Measurements from ENCODE around the gene ZBTB25.
A peak's percentile ranks its signal among the peaks of the same experiment; 100 is the strongest.
"Not testable (repeated sequence)": the region's sequence is repeated elsewhere in the genome, so short reads cannot be mapped to it uniquely, and the experiment has no call there.

The ZBTB25 gene, protein sequence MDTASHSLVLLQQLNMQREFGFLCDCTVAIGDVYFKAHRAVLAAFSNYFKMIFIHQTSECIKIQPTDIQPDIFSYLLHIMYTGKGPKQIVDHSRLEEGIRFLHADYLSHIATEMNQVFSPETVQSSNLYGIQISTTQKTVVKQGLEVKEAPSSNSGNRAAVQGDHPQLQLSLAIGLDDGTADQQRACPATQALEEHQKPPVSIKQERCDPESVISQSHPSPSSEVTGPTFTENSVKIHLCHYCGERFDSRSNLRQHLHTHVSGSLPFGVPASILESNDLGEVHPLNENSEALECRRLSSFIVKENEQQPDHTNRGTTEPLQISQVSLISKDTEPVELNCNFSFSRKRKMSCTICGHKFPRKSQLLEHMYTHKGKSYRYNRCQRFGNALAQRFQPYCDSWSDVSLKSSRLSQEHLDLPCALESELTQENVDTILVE

DNA sequence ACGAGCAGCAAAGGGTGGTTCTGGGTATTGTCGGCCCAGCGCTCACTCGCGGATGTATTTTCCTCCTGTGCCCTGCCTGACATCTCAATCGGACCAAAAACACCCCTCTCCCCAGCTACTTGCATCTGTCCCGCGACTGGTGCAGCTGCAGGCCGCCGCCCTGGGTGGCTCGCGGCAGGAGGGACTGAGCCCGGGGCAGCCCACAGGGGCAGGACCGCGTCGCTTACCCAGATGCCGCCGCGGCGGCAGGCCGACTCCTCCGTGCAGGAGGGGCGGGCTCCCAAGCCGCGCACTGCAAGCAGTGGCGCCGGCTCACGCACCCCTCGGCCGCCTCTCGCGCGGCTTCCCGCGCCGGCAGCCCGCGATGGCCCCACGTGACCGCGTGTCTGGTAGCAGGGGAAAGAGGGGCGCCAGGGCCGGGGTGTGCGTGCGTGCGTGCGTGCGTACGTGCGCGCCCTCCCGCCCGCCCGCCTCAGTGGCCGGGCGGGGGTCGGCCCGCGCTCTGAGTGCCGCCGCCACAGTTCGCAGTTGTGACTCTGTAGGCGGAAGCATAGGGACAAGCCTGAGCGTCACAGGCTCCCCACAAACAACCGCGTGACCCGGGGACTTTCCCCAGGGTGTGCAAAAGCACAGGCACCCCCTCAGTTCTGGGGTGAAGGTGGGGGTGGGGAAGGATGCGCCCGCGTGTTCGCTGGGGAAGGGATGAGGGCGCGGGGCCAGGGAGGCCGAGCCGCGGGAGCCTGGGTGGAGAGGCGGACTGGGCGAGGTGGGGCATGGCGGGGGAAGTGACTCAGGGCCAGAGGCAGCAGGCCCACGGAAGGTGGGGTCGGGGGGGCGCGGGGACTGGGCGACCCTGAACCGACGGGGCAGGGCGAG, at the start of gene ZBTB25:
Gene ZBTB25, minus strand, starts transcription at position 405 of the 876 bp plus-strand sequence. CDS start 13,305 bp downstream, outside the sequence.
- peak; percentile 94 for DNase-seq (ENCODE audit: low spot score)

GRCh38 chr14:64550621-64551333, 47.1 kb upstream of the ZBTB25 start:
- no peak for DNase-seq (ENCODE audit: low spot score)

DNA sequence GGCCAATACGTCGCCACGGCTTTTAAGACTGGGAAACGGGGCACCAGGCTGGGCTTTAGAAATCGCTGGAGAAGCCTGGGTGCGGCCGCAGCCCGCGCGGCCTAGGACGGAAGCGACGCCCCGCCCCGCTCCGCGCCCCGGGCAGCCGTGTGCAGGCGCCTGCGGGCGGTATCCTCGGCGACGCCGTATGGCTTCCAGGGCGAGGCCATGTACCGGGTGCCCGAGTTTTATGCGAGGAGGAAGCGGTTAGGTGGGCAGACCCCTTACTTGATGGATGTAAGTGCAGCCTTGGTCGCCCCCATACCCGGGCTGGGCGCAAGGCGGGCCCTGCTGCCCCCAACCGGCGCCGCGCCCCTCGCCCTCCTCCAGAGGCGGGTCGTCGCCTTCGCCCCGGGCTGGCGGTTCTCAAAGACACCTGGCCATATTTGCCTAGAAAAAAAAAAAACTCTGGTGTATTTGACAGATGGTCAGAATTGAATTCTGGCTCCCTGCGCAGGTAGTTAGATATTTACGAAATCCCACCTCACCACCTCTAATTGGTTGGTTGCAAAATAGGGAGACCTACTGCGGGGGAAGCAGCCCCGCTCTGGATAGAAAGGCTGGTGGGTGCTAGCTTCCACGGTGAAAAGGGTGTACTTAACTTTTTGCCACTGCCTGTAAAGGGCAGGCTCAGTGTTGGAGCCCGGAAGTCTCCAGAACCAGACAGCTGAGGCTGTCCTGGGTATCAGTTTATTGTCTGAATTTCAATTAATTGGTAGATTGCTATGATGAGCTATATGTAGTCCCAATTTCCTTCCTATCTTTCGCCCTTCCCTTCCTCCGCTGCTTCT, 46.4 kb upstream of the ZBTB25 start, which contains the start of gene PPP1R36:
Gene PPP1R36, plus strand, starts transcription at position 171 of the 830 bp plus-strand sequence. Its CDS starts 37 bp downstream, at position 208.
- peak; percentile 24 for DNase-seq (ENCODE audit: low spot score)

DNA sequence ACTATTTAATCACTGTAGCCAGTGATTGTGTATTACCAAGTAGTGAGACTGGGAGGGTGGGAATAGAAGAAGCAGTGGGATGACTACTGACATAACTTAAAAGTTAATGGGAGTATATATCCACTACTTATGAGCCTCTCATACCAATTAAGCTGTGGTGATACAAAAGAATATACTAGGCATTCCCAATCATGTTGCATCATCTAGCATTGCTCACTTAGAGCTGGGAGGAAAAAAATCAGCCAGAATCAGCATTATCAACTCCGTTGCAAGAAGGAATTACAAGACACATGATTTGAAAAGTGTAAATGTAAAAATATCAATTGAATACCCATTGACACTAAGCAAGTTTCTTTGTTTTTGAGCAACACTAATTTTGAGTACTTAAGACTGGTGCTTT, 45.4 kb upstream of the ZBTB25 start:
- no peak for DNase-seq (ENCODE audit: low spot score)

- DNase-seq (ENCODE audit: low spot score): no peak
These were observed 41.1 kb upstream of the ZBTB25 start for GRCh38 chr14:64544607-64545312.

DNA sequence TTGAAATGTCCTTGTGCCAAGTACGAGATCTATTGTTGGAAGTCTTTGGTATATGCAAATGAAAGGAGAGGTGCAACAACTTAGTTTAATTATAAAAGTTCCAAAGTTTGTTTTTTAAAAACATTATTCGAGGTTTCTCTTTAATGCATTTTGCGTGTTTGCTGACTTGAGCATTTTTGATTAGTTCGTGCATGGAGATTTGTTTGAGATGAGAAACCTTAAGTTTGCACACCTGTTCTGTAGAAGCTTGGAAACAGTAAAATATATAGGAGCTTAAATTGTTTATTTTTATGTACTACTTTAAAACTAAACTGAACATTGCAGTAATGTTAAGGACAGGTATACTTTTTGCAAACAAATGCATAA, 39.2 kb upstream of the ZBTB25 start:
- DNase-seq (ENCODE audit: low spot score): no peak

GRCh38 chr14:64541972-64542835, 38.6 kb upstream of the ZBTB25 start:
- no peak for DNase-seq (ENCODE audit: low spot score)

DNA sequence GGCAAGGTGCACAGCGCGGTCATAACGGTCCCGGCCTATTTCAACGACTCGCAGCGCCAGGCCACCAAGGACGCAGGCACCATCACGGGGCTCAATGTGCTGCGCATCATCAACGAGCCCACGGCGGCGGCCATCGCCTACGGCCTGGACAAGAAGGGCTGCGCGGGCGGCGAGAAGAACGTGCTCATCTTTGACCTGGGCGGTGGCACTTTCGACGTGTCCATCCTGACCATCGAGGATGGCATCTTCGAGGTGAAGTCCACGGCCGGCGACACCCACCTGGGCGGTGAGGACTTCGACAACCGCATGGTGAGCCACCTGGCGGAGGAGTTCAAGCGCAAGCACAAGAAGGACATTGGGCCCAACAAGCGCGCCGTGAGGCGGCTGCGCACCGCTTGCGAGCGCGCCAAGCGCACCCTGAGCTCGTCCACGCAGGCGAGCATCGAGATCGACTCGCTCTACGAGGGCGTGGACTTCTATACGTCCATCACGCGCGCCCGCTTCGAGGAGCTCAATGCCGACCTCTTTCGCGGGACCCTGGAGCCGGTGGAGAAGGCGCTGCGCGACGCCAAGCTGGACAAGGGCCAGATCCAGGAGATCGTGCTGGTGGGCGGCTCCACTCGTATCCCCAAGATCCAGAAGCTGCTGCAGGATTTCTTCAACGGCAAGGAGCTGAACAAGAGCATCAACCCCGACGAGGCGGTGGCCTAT, 37.8 kb upstream of the ZBTB25 start:
- peak; percentile 25 for DNase-seq (ENCODE audit: low spot score)

GRCh38 chr14:64540208-64541202, 36.9 kb upstream of the ZBTB25 start, which contains the start of gene HSPA2:
Gene HSPA2 (plus strand): TSS chr14:64540741. CDS start chr14:64540850, 109 bp downstream.
- DNase-seq (ENCODE audit: low spot score): peak; percentile 100

DNA sequence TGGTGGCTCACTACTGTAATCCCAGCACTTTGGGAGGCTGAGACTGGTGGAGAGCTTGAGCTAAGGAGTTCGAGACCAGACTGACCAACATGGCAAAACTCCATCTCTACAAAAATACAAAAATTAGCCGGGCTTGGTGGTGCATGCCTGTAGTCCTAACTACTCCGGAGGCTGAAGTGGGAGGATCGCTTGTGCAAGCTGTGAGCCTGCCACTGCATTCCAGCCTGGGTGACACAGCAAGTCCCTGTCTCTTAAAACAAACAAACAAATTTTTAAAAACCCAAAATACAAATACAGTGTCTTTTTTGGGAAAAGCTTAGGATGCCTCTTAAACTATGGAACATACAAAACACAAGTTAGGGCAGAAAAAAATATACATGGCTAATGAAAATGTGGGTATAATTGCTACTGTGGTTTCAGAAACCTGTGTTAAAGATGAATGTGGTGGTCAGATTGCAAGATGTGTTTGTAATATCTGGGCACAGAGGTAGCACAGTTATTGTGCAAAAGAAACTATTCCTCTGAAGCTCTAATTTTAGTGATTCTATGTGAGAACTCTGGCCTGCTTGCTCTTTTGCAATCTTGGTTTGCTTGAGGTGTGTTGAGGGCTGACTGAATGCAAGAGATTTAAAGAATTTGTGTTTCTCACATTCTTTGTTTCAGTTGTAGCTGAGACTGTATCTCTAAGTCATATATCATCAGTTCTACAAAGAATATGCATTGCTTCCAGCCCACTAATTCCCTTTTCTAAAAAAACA, 33.0 kb upstream of the ZBTB25 start:
- no peak for DNase-seq (ENCODE audit: low spot score)

DNA sequence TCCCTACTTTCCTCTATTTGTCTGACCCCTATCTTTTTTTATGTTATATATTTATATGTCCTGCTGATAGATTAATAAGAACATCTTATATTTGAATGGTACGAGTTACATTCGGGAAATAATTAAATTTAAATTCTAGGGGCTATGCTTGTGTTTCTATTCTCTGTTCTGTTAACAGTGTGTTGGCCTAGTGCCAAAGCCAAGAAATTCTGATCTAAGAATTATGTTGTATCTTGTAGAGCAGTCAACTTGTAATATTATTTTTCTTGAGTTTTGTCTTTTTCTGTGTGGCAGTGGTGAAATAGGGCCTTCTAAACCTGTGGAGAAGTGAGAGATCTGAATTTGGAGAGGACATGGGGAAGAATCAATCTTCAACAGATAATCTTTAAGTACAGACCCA, 27.9 kb upstream of the ZBTB25 start:
- DNase-seq (ENCODE audit: low spot score): no peak

GRCh38 chr14:64525354-64525753, 21.7 kb upstream of the ZBTB25 start:
- no peak for DNase-seq (ENCODE audit: low spot score)

DNA sequence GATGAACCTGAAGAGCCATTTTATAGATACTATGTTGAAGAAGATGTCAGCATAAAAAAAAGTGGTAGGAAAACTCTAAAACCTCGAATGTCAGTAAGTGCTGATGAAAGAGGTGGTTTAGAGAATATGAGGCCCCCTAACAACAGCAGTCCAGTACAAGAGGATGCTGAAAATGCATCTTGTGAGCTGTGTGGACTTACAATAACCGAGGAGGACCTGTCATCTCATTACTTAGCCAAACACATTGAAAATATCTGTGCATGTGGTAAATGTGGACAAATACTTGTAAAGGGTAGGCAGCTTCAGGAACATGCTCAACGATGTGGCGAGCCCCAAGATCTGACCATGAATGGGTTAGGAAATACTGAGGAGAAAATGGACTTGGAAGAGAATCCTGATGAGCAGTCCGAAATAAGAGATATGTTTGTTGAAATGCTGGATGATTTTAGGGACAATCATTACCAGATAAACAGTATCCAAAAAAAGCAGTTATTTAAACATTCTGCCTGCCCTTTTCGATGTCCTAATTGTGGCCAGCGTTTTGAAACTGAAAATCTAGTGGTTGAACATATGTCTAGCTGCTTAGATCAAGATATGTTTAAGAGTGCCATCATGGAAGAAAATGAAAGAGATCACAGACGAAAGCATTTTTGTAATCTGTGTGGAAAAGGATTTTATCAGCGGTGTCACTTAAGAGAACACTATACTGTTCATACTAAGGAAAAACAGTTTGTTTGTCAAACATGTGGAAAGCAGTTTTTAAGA, 19.1 kb upstream of the ZBTB25 start:
- no peak for DNase-seq (ENCODE audit: low spot score)

- peak; percentile 39 for DNase-seq (ENCODE audit: low spot score)
These were observed 17.1 kb upstream of the ZBTB25 start for GRCh38 chr14:64520699-64521098.

- no peak for DNase-seq (ENCODE audit: low spot score)
These were observed 14.6 kb upstream of the ZBTB25 start for GRCh38 chr14:64518229-64518628.

GRCh38 chr14:64517667-64518066, 14.0 kb upstream of the ZBTB25 start:
- not testable (repeated sequence) for DNase-seq (ENCODE audit: low spot score)
